ENCODE results near the gene PYROXD2.
"Not testable (repeated sequence)": the region's sequence is repeated elsewhere in the genome, so short reads cannot be mapped to it uniquely, and the experiment has no call there.

PYROXD2 gene

GRCh38 chr10:98365406-98366061, 49.4 kb downstream of the PYROXD2 start:
- no peak for DNase-seq (ENCODE audit: low read depth)

GRCh38 chr10:98364432-98365102, 50.4 kb downstream of the PYROXD2 start:
- no peak for DNase-seq (ENCODE audit: low read depth)

- DNase-seq (ENCODE audit: low read depth), result no peak
These were observed 51.8 kb downstream of the PYROXD2 start for GRCh38 chr10:98363220-98363619.

- DNase-seq (ENCODE audit: low read depth), result no peak
These were observed 53.6 kb downstream of the PYROXD2 start for GRCh38 chr10:98361131-98362025.

GRCh38 chr10:98357194-98357822, 57.7 kb downstream of the PYROXD2 start:
- no peak for DNase-seq (ENCODE audit: low read depth)

- no peak for DNase-seq (ENCODE audit: low read depth)
These were observed 60.5 kb downstream of the PYROXD2 start for GRCh38 chr10:98354491-98354890.

- no peak for DNase-seq (ENCODE audit: low read depth)
These were observed 61.8 kb downstream of the PYROXD2 start for GRCh38 chr10:98353170-98353569.

GRCh38 chr10:98351831-98352402, 63.1 kb downstream of the PYROXD2 start:
- no peak for DNase-seq (ENCODE audit: low read depth)

- DNase-seq (ENCODE audit: low read depth), result no peak
These were observed 65.5 kb downstream of the PYROXD2 start for GRCh38 chr10:98349508-98349922.

GRCh38 chr10:98346847-98347246, 68.1 kb downstream of the PYROXD2 start:
- no peak for DNase-seq (ENCODE audit: low read depth)

GRCh38 chr10:98344589-98345038, 70.4 kb downstream of the PYROXD2 start:
- no peak for DNase-seq (ENCODE audit: low read depth)

- not testable (repeated sequence) for DNase-seq (ENCODE audit: low read depth)
These were observed 73.3 kb downstream of the PYROXD2 start for GRCh38 chr10:98341701-98342100.

- no peak for DNase-seq (ENCODE audit: low read depth)
These were observed 74.1 kb downstream of the PYROXD2 start for GRCh38 chr10:98340940-98341310.

GRCh38 chr10:98340261-98340939, 74.6 kb downstream of the PYROXD2 start:
- no peak for DNase-seq (ENCODE audit: low read depth)

GRCh38 chr10:98339799-98340198, 75.2 kb downstream of the PYROXD2 start:
- DNase-seq (ENCODE audit: low read depth), result no peak

- no peak for DNase-seq (ENCODE audit: low read depth)
These were observed 76.1 kb downstream of the PYROXD2 start for GRCh38 chr10:98338896-98339295.

- no peak for DNase-seq (ENCODE audit: low read depth)
These were observed 76.7 kb downstream of the PYROXD2 start for GRCh38 chr10:98338318-98338717.

- DNase-seq (ENCODE audit: low read depth), result no peak
These were observed 77.5 kb downstream of the PYROXD2 start for GRCh38 chr10:98337484-98337883.

All from T follicular helper cell (primary cell).